GM18511 (cell line): ENCODE data around the gene MYBBP1A.
"Not testable (repeated sequence)": the region's sequence is repeated elsewhere in the genome, so short reads cannot be mapped to it uniquely, and the experiment has no call there.

ENCODE experiments used
- ATAC-seq: cut with Tn5 transposase; IDR thresholded peaks from one replicate; pipeline ENCODE4 v1.9.1; 2021; ENCODE audit warnings: mild to moderate bottlenecking, moderate library complexity; ENCODE audit not compliant: unreplicated experiment

Gene MYBBP1A, protein sequence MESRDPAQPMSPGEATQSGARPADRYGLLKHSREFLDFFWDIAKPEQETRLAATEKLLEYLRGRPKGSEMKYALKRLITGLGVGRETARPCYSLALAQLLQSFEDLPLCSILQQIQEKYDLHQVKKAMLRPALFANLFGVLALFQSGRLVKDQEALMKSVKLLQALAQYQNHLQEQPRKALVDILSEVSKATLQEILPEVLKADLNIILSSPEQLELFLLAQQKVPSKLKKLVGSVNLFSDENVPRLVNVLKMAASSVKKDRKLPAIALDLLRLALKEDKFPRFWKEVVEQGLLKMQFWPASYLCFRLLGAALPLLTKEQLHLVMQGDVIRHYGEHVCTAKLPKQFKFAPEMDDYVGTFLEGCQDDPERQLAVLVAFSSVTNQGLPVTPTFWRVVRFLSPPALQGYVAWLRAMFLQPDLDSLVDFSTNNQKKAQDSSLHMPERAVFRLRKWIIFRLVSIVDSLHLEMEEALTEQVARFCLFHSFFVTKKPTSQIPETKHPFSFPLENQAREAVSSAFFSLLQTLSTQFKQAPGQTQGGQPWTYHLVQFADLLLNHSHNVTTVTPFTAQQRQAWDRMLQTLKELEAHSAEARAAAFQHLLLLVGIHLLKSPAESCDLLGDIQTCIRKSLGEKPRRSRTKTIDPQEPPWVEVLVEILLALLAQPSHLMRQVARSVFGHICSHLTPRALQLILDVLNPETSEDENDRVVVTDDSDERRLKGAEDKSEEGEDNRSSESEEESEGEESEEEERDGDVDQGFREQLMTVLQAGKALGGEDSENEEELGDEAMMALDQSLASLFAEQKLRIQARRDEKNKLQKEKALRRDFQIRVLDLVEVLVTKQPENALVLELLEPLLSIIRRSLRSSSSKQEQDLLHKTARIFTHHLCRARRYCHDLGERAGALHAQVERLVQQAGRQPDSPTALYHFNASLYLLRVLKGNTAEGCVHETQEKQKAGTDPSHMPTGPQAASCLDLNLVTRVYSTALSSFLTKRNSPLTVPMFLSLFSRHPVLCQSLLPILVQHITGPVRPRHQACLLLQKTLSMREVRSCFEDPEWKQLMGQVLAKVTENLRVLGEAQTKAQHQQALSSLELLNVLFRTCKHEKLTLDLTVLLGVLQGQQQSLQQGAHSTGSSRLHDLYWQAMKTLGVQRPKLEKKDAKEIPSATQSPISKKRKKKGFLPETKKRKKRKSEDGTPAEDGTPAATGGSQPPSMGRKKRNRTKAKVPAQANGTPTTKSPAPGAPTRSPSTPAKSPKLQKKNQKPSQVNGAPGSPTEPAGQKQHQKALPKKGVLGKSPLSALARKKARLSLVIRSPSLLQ (N-terminal part only)

DNA sequence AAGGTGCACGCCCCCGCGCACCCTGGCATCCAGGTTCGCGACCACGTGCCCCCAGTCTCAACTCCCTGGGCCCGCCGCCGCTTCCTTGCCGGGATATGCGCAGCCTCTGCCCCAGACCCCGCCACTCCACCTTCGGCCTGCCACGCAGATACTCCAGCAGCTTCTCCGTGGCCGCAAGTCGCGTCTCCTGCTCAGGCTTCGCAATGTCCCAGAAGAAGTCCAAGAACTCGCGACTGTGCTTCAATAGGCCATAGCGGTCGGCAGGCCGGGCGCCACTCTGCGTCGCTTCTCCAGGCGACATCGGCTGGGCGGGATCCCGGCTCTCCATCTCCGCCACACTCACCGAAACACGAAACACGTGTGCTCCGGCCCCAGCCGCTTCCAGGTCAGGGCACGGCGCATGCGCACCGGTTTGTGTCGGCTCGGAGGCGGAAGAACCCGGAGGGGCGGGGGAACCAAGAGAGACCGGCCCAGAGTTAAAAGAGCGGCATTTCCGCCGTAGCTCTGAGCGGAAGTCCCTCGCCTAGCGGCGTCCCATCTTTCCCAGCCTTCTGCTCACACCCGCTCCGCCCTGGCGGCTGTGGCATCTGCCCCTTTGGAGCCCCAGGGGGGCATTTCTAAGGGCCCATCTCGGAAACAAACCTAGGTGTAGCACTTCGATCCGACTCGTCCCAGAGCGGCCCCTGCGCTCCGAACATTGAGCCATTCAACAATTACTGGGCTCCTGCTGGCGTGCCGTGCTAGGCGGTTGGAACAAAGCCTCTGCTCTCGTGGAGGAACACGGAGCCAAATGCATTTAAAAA lies at the start of gene MYBBP1A:
TSS of gene MYBBP1A (minus strand) at position 388 of the 803 bp plus-strand sequence. CDS start at position 328, 60 bp downstream.
- ATAC-seq, result peak; percentile 91

DNA sequence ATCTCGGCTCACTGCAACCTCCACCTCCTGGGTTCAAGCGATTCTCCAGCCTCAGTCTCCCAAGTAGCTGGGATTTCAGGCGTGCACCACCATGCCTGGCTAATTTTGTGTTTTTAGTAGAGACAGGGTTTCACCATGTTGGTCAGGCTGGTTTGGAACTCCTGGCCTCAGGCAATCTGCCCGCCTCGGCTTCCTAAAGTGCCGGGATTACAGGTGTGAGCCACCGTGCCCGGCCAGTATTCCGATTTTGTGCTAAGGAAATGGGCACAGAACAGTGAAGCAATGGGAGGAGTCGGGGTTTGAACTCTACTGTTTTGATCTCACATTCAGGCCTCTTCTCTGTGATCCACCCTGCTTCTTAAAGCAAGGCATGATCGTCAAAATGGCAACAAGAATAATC lies 49.6 kb upstream of the MYBBP1A start:
- not testable (repeated sequence) for ATAC-seq

DNA sequence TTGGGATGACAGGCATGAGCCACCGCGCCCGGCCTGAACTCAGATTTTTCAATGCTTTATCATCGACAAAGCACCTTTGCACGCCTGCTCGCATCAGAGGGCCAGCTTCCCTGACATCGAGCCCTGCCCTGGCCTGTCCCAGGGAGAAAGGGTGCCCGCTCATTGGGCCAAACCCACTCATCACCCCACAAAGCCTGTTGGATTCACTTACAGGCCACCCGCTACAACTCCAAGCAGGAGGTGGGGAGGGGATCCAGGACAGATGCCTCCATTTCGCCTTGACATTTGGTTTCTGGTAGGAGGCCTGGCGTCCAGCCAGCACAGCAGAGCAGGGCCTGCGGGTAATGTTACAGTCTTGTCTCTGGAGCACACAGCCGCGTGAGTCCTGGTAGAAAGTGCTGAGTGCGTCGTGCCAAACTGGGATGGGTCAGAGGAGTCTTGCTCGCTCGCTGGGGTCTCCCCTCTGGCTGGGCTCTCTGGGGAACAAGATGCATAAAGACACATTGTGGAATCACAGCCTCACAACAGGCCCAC lies 49.0 kb upstream of the MYBBP1A start:
- ATAC-seq, result no peak

GRCh38 chr17:4602041-4602440 lies 46.9 kb upstream of the MYBBP1A start:
- no peak for ATAC-seq

DNA sequence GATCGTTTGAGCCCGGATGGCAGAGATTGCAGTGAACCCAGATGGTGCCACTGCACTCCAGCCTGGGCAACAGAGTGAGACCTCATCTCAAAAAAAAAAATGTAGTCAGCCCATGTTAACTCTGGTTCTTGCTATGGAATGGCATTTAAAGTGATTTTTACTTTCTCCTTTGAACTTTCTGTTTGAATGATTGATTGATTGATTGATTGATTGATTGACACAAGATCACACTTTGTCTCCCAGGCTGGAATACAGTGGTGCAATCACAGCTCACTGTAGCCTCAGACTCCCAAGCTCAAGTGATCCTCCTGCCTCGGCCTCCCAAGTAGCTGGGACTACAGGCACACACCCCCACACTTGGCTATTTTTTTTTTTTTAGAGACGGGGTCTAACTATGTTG lies 46.1 kb upstream of the MYBBP1A start:
- ATAC-seq, result no peak

DNA sequence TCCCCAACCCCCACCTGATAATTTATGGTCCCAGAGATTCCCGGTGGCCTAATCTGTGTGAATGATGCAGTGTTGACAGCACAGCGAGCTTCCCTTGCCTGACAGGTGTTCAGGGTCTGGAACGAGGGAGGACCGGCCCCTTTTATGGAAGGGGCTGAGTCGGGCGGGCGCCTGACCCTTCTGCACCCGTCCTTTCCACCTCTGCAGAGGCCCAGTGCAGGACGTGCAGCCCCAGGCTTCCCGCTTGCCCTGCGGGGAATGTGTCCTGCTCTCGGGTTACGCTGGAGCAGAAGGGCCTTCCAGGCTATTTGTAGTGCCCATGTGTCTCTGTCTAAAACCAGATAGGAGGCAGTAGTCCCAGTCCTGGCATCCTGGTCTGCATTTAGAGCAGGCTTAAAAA lies 45.4 kb upstream of the MYBBP1A start:
- no peak for ATAC-seq

- ATAC-seq, result no peak
Measured at GRCh38 chr17:4599505-4600281, 44.5 kb upstream of the MYBBP1A start.

GRCh38 chr17:4598776-4599504 lies 43.8 kb upstream of the MYBBP1A start:
- no peak for ATAC-seq

DNA sequence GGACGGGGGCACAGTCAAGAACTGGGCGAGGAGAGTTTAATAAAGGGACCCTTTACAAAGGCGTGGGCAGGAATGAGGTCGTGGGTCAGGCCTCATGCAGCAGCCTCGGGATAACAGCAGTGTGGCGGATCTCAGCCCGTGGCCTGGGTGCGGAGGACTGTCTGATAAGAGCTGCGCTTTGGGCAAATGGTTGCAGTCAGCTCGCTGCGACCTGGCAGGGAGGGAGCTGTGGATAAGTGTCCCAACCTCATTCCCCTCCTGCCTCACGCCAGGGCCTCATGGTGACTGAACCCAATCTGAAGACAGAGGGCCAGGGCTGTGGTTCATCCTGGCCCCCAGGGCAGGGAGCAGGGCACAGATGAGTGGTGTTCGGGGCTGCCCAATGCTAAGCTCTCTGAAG lies 42.8 kb upstream of the MYBBP1A start:
- no peak for ATAC-seq

- ATAC-seq, result no peak
Measured at GRCh38 chr17:4596636-4597380, 41.6 kb upstream of the MYBBP1A start.

GRCh38 chr17:4595685-4596342 lies 40.6 kb upstream of the MYBBP1A start:
- not testable (repeated sequence) for ATAC-seq

GRCh38 chr17:4594931-4595684 lies 39.9 kb upstream of the MYBBP1A start:
- no peak for ATAC-seq

GRCh38 chr17:4594406-4594805 lies 39.2 kb upstream of the MYBBP1A start:
- ATAC-seq, result no peak

GRCh38 chr17:4593021-4593421 lies 37.8 kb upstream of the MYBBP1A start:
- no peak for ATAC-seq

DNA sequence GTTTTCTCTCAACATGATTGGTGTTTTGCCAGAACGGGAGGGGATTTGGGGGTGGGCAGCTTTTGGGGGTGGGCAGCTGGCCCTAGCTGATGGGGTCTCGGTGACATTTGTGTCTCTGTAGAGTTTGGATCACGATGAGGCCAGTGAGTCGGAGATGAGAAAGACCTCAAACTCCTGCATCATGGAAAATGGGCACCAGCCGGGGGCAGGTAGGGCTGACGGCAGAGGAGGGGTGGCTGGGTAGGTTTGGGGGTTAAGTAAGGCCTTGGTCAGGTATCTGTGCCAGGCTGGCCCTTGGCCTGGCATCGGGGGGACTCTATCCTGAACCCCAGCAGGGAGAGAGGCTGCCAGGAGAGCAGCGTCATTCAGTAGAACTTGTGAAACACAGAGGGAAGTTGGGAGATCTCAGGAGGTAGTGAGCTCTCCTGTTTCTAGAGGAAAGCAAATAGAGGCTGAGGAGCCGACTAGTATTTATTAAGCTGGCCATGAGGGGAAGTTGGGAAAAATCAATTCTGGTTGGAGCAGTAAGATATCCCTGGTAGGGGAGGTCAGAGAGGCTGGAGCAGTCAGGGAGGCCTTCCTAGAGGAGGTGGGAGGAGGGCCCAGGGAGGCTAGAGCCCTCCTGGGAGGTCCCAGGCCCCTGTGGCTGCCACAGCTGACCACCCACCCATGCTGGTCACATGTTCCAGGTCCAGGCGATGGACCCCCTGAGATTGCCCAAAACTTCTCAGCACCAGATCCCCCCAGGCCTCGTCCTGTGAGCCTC lies 37.2 kb upstream of the MYBBP1A start:
- ATAC-seq, result no peak

DNA sequence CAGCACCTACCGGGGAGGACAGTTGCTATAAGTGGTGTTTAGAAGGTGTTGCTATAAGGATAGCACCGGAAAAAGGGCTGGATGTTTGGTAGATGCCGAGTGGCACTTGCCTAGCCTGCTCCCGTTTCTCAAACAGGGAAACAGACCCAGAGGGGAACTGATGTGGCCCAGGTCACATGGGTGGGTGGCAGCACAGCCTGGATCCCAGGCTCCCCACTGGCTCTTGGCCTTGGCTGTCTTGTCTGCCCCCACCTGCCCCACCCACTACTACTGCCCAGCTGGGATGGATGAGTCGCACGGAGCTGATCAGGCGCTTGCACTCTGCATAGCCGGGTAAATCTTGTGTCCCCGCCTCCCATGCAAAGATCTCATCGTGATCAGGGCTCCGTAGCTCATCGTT lies 36.3 kb upstream of the MYBBP1A start:
- no peak for ATAC-seq
